Activated CD4-positive, alpha-beta T cell treated with anti-CD3 and anti-CD28 coated beads for 48 hours (primary cell): ENCODE data around the gene CYB5R2.

Experiments used
- DNase-seq: peaks from one replicate; pipeline ENCODE4 v3.0.0-alpha.2; 2020

CYB5R2 gene

GRCh38 chr11:7672960-7673723, at the start of gene CYB5R2:
TSS of gene CYB5R2 (minus strand) at chr11:7673500. CDS start at chr11:7672825, 675 bp downstream.
- DNase-seq: peak; percentile 23

DNA sequence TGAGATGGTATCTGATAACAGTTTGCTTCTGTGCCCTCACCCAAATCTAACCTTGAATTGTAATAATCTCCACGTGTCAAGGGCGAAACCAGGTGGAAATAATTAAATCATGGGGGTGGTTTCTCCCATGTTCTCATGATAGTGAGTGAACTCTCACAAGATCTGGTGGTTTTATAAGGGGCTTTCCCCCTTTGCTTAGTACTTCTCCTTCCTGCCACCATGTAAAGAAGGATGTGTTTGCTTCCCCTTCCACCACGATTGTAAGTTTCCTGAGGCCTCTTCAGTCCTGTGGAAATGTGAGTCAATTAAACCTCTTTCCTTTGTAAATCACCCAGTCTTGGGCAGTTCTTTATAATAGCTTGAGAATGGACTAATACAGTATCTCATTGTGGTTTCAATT, 41.5 kb upstream of the CYB5R2 start:
- no peak for DNase-seq

DNA sequence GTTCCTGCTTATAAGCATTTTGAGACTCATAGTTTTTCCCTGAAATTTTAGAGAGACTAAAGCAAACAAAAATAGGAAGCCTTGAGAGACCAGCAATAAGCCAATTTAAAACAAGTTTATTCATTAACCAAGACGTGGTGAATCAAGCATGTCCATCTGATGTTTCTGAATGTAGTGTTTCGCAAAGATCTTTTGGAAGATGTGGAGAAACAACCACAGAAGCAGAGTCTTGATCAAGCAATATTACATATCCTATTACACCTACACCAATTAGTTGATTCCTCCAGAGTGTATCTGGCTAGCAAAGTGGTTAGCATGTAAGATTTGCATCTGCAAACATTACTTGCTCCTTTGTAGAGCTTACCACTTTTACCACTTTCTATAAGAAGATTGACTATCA, 33.1 kb upstream of the CYB5R2 start, which contains the start of gene OVCH2:
Gene OVCH2 (minus strand): TSS at position 101 of the 400 bp plus-strand sequence. CDS start 83 bp downstream, at position 18.
- DNase-seq: no peak

DNA sequence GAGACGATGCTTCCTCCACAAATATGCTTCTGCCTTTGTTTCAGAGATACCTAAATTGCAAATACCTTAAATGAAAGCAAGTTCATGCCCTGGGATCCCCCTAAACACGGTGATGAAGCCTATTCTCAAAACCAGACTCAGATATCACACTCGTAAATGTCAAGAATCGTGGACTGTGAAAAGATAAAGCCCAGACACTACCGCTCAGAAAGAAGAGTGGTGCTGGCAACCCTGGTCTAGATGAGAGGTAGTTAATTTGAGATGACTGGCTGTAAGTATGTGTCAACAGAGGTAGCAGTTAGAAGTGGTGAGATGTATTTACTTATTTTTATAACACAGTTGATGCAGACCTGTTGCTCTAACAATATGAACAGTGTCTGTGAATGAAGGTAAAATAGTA, 30.4 kb upstream of the CYB5R2 start:
- no peak for DNase-seq

- peak; percentile 46 for DNase-seq
Observed at GRCh38 chr11:7696424-7696823, 23.1 kb upstream of the CYB5R2 start.

DNA sequence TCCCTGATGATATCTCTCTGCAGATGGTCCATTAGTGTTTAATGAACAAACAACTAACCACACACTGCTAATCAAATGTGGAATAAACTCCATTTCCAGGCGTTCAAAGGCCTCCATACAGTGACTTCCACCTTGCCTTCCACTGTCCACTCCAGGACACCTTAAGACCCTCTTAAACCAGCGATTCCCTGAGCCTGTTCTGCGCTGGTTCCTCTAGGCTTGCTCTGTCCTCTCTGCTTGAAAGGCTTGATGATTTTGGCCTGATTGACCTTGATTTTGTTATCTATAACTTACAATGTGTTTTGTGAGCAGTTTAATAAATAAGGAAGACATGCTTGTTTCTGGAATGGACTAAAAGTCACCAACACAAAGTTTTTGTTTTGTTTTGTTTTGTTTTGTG, 20.9 kb upstream of the CYB5R2 start:
- DNase-seq: no peak

- no peak for DNase-seq
Observed at GRCh38 chr11:7692426-7692825, 19.1 kb upstream of the CYB5R2 start.

DNA sequence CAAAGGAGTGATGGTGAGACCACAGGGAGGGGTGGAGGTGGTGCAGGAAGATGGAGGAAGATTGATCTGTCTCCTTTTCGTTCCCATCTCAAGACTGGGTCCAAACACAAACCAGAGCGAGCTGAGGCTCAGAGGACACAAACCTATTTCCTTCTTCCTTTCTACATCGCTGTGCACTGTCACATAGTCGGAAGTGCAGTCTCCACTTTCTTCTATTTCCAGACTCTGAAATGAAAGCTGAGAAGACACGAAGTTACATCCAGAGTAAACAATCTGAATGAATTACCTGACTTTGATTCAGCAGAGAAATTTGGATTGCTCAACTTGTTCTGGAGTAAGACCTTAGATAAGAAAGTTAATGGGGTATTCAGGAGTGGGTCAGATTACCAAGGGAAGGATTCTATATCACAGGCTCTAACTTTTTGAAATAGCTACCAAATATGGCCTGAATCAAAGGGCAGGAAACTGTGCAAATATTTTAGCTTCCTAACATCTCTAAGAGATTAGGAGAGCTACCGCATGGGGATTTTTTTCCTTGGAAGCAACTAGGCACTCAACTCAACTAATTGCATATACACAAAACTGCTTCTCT, 18.6 kb upstream of the CYB5R2 start:
- no peak for DNase-seq

DNA sequence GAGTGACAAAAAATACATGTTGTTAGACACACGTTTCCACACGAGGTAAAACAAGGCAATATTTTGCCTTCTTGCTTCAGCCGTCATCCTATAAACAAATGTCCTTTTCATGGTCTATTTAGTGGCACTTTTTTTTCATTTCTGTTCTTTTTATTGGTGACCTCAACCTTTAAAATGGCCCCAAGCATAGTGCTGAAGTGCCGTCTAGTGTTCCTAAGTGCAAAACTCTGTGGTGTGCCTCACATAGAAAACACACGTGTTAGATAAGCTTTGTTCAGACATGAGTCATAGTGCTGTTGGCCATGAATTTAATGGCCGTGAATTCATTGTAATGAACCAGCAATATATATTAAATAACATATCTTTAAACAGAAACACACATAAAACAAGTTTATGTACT, 17.3 kb upstream of the CYB5R2 start:
- no peak for DNase-seq

DNA sequence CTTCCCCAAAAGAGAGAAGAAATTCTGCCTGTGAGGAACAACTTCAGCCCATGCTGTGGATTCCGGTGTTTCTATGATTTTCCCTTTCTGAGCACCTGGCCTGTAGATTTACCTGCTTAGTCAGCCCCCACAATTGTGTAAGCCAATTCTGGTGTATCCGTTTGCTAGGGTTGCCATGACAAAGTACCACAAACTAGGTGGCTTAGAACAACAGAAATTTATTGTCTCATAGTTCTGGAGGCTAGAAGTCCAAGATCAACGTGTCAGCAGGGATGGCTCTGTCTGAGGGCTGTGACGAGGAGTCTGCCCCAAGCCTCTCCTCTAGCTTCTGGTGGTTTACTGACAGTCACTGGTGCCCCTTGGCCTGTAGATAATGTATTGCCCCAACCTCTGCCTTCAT, 15.9 kb upstream of the CYB5R2 start:
- DNase-seq: no peak

- DNase-seq: peak; percentile 22
Observed at GRCh38 chr11:7688238-7688826, 15.0 kb upstream of the CYB5R2 start.

DNA sequence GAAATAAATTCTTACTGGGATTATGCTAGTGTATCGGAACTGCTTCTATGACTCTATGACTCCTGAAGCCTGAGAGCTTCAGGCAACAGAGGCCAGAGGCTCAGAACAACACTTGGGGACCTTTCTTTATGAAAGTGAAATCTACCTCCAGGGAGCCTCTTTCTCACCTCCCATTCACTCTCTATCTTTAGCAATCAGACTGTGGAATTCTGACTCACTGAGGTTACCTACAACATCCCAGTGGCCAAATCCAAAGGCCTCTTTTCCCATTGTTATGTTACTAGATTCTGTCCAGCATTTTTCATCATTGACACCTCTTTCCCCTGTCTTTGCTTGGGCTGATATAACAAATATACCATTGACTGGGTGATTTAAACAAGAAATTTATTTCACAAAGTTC, 14.1 kb upstream of the CYB5R2 start:
- DNase-seq: no peak

- DNase-seq: no peak
Observed at GRCh38 chr11:7686761-7687160, 13.5 kb upstream of the CYB5R2 start.

- DNase-seq: no peak
Observed at GRCh38 chr11:7683571-7683970, 10.3 kb upstream of the CYB5R2 start.

DNA sequence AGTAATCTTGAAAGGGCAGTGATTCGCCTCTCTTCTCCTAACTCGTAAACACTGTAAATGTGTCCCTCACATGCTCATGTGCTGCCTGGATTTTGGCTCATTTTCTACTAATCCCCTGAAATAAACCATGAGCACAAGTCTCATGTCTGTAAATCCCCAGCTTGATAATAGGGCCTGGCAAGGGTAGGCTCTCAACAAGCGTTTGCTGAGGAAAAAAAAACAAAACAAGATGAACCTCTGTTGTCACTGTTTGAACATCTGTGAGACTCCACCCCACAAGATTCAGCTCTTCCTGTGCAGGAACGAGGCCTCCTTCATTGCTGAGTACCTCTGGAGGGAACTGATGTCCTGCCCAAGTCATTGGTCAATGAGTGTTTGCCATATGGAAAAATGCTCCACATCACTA, 4.5 kb upstream of the CYB5R2 start:
- DNase-seq: no peak

DNA sequence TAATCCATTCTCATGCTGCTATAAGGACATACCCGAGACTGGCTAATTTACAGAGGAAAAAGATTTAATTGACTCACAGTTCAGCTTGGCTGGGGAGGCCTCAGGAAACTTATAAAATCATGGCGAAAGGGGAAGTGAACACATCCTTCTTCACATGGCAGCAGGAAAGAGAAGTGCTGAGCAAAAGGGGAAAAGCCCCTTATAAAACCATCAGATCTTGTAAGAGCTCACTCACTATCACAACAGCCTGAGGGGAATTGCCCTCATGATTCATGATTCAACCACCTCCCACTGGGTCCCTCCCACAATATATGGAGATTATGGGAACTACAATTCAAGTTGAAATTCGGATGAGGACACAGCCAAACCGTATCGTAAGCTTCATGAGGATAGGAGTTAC, 3.8 kb upstream of the CYB5R2 start:
- no peak for DNase-seq

DNA sequence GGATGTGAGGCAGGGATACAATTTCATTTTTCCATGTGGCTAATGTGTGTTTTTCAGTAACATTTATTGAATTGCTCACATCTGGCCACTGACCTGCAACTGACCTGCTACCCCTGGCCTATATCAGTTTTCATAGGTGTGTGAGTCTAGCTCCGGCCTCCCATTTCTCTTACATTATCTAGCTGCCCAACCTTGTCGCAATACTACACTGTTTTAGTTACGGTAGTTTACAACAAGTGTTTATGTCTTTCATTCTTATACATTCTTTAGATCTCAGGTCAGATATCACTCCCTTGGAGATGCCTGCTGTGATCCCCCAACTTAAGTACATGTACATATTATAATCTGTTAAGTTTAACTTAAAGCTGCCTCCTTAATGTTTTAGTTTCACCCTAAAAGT, 2.3 kb upstream of the CYB5R2 start:
- DNase-seq: no peak

- DNase-seq: peak; percentile 52
Observed at GRCh38 chr11:7673724-7674434, 579 bp upstream of the CYB5R2 start.

DNA sequence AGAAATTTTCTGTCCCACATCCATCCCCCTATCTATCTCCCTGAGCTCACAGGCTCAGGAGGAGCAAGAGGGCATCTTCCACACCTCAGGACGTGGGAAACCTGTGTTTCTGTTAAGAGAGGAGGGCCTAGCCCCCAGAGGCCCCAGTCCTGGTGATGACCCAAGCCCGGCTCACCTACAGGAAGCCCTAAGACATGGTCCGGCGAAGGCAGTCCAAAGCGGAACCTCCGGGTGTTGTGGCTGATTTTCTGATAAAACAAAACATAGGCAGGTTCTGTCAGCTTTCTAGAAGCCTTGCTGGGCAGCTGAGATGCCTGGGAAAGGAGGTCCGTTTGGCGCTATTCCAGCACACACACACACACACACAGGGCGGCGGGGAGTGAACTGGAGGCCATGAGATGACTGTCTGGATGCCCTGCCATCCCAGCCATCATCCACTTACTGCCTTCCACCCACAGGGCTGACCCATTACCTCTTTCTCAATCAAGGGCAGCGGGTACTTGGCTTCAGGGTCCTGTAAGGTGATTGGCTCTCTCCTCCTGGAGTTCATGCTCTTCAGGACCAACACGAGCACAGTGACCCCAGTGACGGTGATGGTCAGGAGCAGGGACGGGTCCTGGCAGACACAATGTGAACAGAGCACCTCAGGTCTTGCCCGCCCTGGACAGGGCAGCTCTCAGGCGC, 882 bp downstream of the CYB5R2 start:
- no peak for DNase-seq

DNA sequence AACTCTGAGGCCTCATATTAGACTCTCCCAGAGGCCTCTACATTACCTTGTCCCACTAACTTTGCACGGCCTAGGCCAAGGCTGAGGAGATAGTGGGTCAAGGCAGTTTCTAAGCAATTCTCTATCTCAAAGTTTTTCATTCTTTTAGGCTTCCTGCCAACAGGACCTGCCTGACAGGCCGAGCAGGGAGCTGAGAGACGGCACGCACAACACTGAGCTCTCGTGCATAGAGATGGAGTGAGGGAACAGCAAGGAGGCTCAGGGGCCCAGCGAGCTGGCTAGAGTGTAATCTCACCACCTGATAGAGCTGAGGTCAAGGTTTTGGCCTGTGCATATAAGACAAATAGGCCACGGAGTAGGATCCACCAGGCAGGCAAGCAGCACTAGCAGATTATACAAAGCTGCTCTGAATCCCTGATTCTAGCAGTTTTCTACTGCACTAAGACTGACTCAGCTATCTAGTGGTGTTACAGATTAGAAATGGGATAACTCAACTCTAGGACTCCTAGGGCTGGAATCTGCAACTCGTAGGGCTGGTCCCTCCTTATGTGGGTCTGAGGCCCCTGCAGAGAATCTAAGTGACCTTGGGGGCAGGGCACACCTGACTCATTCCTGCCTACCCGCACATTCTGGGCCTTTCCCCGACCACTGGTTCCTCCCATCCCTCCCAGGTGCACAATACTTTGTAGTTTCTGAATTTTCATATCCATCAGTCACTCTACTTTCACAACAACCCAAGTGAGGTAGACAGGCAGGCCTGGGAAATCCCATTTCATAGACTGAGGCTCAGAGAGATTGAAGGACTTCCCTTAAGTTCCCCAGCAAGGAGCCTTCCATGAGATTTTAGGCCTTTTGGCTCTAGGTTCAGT, 1.7 kb downstream of the CYB5R2 start:
- peak; percentile 70 for DNase-seq

- DNase-seq: no peak
Observed at GRCh38 chr11:7670641-7671040, 2.7 kb downstream of the CYB5R2 start.

DNA sequence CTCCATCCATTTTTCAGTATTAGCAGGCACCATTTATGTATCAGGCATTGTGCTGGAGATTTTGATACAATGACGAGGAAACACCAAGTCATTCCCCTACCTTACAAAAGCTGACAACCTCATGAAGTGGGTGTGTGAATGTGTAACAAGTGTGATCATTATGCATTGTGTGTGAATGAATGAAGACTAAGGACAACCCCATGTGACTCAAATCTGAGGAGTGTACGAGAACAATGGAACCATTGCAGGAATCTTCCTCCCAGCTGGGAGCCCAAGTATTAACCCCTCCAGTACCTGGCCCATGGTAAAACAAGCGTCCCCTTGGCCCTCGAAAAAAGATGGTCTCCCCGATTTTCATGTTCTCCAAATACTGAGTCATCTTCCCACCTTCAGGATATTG, 4.4 kb downstream of the CYB5R2 start:
- no peak for DNase-seq
